Umbilical cord (tissue), 2 donors: ENCODE results near the gene NLRP6. TPM values are rescaled to one million over a fixed set of nuclear protein-coding genes. Genes with fewer than 3 reads are reported as not detected.
"Not testable (repeated sequence)": the region's sequence is repeated elsewhere in the genome, so short reads cannot be mapped to it uniquely, and the experiment has no call there.

Source experiments
- DNase-seq: peaks from one replicate; pipeline ENCODE4 v3.0.0-alpha.2; 2015; ENCODE audit warnings: low spot score
- total RNA-seq: library from RNA; depleted of rRNA; stranded (reverse); fragments of >200 nt; gene quantifications from one replicate; pipeline ENCODE4 v1.2.3, GENCODE V29; 2014; ENCODE audit warnings: low replicate concordance; ENCODE audit not compliant: insufficient read depth

Gene NLRP6
- total RNA-seq, 1 donor from 2014 or later: not detected

DNA sequence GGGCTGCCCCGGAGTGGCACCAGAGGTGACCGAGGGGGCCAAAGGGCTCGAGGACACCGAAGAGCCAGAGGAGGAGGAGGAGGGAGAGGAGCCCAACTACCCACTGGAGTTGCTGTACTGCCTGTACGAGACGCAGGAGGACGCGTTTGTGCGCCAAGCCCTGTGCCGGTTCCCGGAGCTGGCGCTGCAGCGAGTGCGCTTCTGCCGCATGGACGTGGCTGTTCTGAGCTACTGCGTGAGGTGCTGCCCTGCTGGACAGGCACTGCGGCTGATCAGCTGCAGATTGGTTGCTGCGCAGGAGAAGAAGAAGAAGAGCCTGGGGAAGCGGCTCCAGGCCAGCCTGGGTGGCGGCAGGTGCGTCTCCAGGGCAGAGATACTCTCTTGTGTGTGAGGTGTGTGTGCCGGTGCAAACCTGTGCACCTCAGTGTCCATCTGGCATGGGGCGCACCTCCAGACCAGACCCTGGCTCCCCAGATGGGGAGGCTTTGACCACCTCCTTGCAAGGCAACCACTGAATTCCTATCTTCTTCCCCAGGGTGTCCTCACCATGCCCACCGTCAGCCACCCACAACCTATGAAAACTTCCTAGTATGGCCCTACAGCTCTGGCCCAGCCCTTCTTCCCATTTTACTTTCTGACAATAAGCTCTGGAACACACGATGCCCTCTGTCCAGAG, 3.4 kb downstream of the NLRP6 start:
- no peak for DNase-seq

- DNase-seq: no peak
These were observed 4.0 kb downstream of the NLRP6 start for GRCh38 chr11:282171-282570.

- DNase-seq: no peak
These were observed 4.6 kb downstream of the NLRP6 start for GRCh38 chr11:282630-283360.

- no peak for DNase-seq
These were observed 5.3 kb downstream of the NLRP6 start for GRCh38 chr11:283405-284104.

- DNase-seq: no peak
These were observed 6.2 kb downstream of the NLRP6 start for GRCh38 chr11:284105-285020.

GRCh38 chr11:285021-285893, 7.0 kb downstream of the NLRP6 start:
- DNase-seq: no peak

- no peak for DNase-seq
These were observed 7.7 kb downstream of the NLRP6 start for GRCh38 chr11:285894-286220.

DNA sequence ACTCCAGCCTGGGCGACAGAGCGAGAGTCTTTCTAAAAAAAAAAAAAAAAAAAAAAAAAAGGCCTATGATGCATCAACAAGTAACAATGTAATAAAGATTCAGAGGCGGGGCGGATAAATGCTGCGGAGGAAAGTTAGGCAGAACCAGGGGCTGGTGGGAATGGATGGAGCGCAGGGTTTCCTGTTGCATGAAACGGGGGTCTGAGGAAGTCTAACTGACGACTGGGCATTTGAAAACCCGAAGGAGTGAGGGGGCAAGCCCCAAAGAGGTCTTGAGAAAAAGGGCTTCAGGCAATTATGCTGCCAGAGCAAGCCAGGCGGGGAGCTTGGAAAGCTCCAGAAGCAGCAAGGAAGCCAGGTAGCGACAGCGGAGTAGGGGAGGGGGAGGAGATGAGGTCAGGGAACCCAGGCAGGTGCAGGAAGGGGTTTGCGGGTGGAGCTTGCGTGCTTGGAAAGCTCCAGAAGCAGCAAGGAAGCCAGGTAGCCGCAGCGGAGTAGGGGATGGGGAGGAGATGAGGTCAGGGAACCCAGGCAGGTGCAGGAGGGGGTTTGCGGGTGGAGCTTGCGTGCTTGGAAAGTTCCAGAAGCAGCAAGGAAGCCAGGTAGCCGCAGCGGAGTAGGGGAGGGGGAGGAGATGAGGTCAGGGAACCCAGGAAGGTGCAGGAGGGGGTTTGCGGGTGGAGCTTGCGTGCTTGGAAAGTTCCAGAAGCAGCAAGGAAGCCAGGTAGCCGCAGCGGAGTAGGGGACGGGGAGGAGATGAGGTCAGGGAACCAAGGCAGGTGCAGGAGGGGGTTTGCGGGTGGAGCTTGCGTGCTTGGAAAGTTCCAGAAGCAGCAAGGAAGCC, 9.0 kb downstream of the NLRP6 start:
- not testable (repeated sequence) for DNase-seq

GRCh38 chr11:287821-288477, 9.7 kb downstream of the NLRP6 start:
- no peak for DNase-seq

- DNase-seq: peak; percentile 69
These were observed 10.5 kb downstream of the NLRP6 start, which contains the start of gene PGGHG for GRCh38 chr11:288478-289397. Gene PGGHG, plus strand, starts transcription at chr11:289126. Its CDS starts 691 bp downstream, at chr11:289817.

GRCh38 chr11:289398-289711, 11.1 kb downstream of the NLRP6 start:
- DNase-seq: no peak

- no peak for DNase-seq
These were observed 11.8 kb downstream of the NLRP6 start for GRCh38 chr11:289712-290620.

GRCh38 chr11:290621-291231, 12.5 kb downstream of the NLRP6 start:
- no peak for DNase-seq

DNA sequence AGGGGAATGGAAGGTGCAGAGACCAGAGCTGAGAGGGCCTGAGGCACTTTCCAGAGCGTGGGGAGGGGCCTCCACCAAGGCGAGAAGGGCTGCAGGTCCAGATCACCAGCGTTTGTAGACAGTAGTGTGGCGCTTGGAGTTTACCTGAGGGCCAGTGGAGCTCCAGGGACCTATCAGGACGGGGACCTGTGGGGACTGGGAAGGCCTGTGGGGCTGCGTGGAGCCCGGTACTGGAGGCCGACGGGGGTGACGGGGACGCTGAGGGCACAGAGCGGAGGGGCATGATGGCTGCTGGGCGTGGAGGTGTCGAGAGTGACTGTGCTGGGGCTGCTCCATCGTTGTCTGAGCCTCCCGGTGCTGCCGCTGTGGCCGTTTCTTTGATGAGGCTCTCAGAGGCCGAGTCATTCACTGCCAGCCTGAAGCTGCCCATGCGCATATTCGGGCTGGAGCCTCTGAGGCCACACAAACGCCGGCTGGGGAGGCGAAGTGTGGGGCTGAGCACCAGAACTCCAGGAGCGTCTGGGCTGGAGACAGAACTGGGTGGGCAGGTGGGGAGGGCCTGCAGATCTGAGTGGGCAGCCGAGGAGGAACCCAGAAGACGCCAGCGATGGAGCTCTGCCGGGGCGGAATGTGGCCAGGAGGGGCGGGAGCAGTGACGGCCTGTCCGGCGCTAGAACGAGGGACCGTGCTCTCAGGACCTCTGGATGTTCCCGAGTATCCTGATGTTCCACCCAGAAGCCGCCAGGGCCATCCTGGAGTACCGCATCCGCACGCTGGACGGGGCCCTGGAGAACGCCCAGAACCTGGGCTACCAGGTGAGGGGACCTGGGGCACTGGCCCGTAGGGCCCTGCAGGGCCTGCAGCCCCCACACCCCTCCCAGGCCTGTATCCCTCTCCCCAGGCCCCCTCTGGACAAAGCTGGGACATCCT, 13.3 kb downstream of the NLRP6 start:
- DNase-seq: no peak
